ENCODE results near the gene SFT2D1.
A peak's percentile ranks its signal among the peaks of the same experiment; 100 is the strongest.

SFT2D1 gene

DNA sequence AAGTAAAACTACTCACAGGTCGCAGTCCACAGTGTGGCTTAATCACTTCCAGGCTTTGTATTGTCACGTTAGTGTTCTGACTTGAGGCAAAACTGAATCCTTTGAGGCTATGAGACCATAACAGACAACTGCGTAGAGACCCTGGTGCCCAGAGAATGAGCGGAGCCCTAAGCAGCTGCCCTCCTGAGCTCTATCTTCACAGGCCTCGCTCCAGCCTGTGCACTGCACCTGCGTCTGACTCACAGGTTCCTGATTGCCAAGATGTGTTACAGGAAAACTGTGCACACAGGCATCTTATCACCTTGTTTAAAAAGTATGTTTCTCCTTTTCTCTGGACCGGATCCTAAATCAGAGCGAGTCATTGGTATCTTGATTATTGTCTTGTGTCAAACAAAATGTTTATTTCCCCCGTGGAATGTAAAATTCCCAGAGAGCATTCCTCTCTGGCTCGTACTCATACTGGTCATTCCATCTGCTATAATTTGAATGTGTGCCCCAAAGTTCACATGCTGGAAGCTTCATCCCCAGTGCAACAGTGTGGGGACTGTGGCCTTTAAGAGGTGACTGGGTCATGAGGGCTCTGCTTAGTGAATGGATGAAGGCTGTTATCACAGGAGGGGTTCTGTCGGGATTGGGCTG, 59.8 kb downstream of the SFT2D1 start:
- TF ChIP-seq CTCF (conservative IDR thresholded peaks at IDR 0.05; ENCODE audit: low read depth, low read length): no peak
- DNase-seq (ENCODE audit: low read depth): no peak
- no peak overlapping the region for H3K4me3 ChIP-seq (ENCODE audit: low read length)

DNA sequence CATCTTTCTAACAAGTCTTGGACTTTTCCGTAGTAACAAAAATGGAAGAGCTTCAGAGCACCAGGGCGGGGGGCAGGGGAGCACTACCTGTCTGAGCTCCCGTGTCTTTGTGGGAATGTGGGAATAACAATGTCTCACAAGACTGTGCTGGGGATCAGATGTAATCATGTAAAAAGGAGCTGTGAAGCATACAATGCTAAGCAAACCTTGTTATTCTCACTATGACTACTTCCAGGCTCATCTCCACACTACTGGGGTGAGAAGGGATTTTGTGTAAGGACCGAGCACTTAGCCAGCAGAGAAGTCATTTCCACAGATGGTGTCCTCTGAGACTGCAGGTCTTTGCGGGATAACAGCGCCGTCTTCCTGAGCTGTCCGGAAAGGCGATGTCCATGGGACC, 61.2 kb downstream of the SFT2D1 start:
- TF ChIP-seq CTCF (conservative IDR thresholded peaks at IDR 0.05; ENCODE audit: low read depth, low read length): no peak
- H3K4me3 ChIP-seq (ENCODE audit: low read length): no peak overlapping the region
- DNase-seq (ENCODE audit: low read depth): no peak

- H3K4me3 ChIP-seq (ENCODE audit: low read length): no peak overlapping the region
- no peak for TF ChIP-seq CTCF (conservative IDR thresholded peaks at IDR 0.05; ENCODE audit: low read depth, low read length)
- no peak for DNase-seq (ENCODE audit: low read depth)
Measured at GRCh38 chr6:166279393-166279679, 63.0 kb downstream of the SFT2D1 start.

- DNase-seq (ENCODE audit: low read depth): no peak
- no peak for TF ChIP-seq CTCF (conservative IDR thresholded peaks at IDR 0.05; ENCODE audit: low read depth, low read length)
- H3K4me3 ChIP-seq (ENCODE audit: low read length): no peak overlapping the region
Measured at GRCh38 chr6:166278579-166279392, 63.6 kb downstream of the SFT2D1 start.

DNA sequence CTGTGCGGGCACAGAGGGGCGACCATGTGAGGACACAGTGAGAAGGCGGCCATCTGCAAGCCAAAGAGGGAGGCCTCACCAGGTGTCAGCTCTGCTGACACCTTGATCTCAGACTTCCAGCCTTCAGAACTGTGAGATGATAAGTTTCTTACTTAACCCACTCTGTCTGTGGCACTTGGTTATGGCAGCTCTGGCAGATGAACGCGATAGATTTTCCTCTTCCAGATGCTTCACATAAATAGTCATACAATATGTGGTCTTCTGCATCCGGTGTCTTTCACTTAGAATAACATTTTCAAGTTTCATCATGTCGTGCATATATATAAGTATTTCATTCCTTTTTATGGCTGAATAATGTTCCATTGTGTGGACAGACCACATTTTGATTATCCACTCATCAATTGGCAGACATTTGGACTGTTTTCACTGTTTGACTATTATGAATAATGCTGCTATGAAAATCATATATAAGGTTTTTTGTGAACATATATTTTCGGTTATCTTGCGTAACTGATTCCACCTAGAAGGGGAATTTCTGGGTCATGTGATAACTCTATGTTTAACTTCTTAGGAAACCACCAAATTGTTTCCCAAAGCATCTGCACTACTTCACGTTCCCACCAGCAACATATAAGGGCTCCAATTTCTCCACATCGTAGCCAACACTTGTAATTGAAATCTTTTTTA, 64.3 kb downstream of the SFT2D1 start:
- no peak overlapping the region for H3K4me3 ChIP-seq (ENCODE audit: low read length)
- DNase-seq (ENCODE audit: low read depth): no peak
- TF ChIP-seq CTCF (conservative IDR thresholded peaks at IDR 0.05; ENCODE audit: low read depth, low read length): no peak

- DNase-seq (ENCODE audit: low read depth): peak; percentile 18
- no peak overlapping the region for H3K4me3 ChIP-seq (ENCODE audit: low read length)
- TF ChIP-seq CTCF (conservative IDR thresholded peaks at IDR 0.05; ENCODE audit: low read depth, low read length): no peak
Measured at GRCh38 chr6:166277018-166277417, 65.3 kb downstream of the SFT2D1 start.

Data from retinal pigment epithelial cell (primary cell).